Neural crest cell (in vitro differentiated cells): Measurements from ENCODE around the gene LRRC8B. TPM values are rescaled to one million over a fixed set of nuclear protein-coding genes. Genes with fewer than 3 reads are reported as not detected.

Source experiments
- DNase-seq: peaks from one replicate; pipeline ENCODE4 v3.0.0; 2021; ENCODE audit warnings: low read depth, mixed read lengths, low spot score
- H3K27ac Mint-ChIP-seq: one replicate; pipeline ENCODE4 v1.8.0; 2021; ENCODE audit warnings: mild to moderate bottlenecking, mixed read lengths; ENCODE audit not compliant: unreplicated experiment
- H3K27me3 Mint-ChIP-seq: 2 replicates; pipeline ENCODE4 v1.8.0; 2021; ENCODE audit warnings: low read depth, mild to moderate bottlenecking, mixed read lengths
- H3K36me3 Mint-ChIP-seq: 2 replicates; pipeline ENCODE4 v1.8.0; 2021; ENCODE audit warnings: low read depth, mild to moderate bottlenecking, mixed read lengths
- H3K4me1 Mint-ChIP-seq: 2 replicates; pipeline ENCODE4 v1.8.0; 2021; ENCODE audit warnings: mixed read lengths
- H3K4me3 Mint-ChIP-seq: one replicate; pipeline ENCODE4 v1.8.0; 2021; ENCODE audit warnings: mild to moderate bottlenecking, mixed read lengths
- H3K9me3 Mint-ChIP-seq: 2 replicates; pipeline ENCODE4 v1.8.0; 2021; ENCODE audit warnings: mixed read lengths
- CTCF ChIP-seq: fragments of 200-600 bp; sonication (generic); conservative IDR thresholded peaks from 2 replicates; pipeline ENCODE4 v1.5.0; 2021; ENCODE audit warnings: antibody characterized with exemption, mild to moderate bottlenecking
- total RNA-seq: library from RNA; stranded (reverse); gene quantifications from 2 replicates; pipeline ENCODE4 v1.2.1, GENCODE V29; 2021

Gene LRRC8B
- total RNA-seq, 1 donor from 2014 or later = 21.7 TPM

DNA sequence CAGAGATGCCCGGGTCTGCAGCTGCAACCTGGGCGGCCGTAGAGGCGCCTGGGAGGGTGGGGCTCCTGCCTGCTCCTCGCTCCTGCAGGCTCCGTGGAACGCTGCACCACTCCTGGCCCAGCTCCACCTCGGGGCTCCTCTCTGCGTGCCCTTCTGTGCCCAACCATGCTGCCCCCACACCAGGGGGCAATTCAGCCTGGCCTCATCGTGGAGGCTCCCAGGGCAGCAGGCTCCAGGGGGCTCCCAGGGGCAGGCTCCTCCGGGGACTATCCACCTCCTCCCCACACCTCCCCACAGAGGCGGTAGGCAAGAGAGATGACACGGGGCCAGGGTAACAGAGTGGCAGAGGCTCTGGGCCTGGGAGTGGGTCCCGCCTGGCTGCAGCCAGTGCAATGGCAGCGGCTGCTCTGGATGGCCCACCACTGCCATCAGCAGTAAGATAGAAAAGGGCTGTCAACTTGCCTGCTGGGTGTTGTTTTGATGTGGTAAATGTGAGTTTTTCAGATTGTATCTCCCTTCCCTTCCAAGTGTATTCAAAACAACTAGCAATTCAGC is 85.9 kb downstream of the LRRC8B start:
- Mint-ChIP-seq H3K4me3 (no peak overlapping the region), H3K36me3 (no peaks in the 10 kb centered on the region)

DNA sequence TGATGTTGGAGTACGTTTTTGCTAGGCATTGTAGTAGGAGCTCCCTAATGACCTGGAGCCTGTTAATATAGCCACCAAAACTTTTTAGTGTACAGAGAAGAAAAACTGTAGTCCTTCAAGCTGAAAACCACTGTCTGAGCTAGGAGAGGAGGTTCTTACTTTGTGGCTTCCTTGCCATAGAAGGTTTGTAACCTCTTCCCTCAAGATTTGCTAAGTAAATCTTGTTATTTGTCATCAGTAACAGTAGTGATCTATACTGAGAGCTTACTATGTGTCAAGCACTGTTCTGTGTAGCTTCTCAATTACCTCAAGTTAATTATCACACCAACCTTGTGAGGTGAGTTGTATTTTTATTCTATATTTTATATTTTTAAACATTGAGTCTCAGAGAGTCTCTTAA is 87.1 kb downstream of the LRRC8B start:
- Mint-ChIP-seq H3K36me3 (no peaks in the 10 kb centered on the region), H3K27ac (no peak overlapping the region)

More for the DNA sequence above, 85.9 kb downstream of the LRRC8B start:
- no peak overlapping the region for H3K27ac Mint-ChIP-seq
- no peaks in the 10 kb centered on the region for H3K27me3 Mint-ChIP-seq
- DNase-seq = no peak
- peaks cover 23% of the 10 kb centered on the region for H3K4me1 Mint-ChIP-seq
- no peaks in the 10 kb centered on the region for H3K9me3 Mint-ChIP-seq
- TF ChIP-seq CTCF = no peak

GRCh38 chr1:89613928-89614327 is 89.3 kb downstream of the LRRC8B start:
- no peak overlapping the region for H3K4me3 Mint-ChIP-seq
- peaks cover 9% of the 10 kb centered on the region for H3K36me3 Mint-ChIP-seq
- no peaks in the 10 kb centered on the region for H3K27me3 Mint-ChIP-seq
- no peak overlapping the region for H3K27ac Mint-ChIP-seq
- DNase-seq = no peak
- peaks cover 1% of the 10 kb centered on the region for H3K4me1 Mint-ChIP-seq
- H3K9me3 Mint-ChIP-seq = peaks cover 11% of the 10 kb centered on the region
- no peak for TF ChIP-seq CTCF

More for the DNA sequence above, 87.1 kb downstream of the LRRC8B start:
- TF ChIP-seq CTCF = no peak
- no peaks in the 10 kb centered on the region for H3K27me3 Mint-ChIP-seq
- peaks cover 16% of the 10 kb centered on the region for H3K4me1 Mint-ChIP-seq
- peaks cover under 1% of the 10 kb centered on the region for H3K9me3 Mint-ChIP-seq
- H3K4me3 Mint-ChIP-seq = no peak overlapping the region
- DNase-seq = no peak

- Mint-ChIP-seq H3K4me3 (no peak overlapping the region), H3K9me3 (peaks cover 11% of the 10 kb centered on the region), H3K27ac (no peak overlapping the region), H3K4me1 (no peaks in the 10 kb centered on the region), H3K27me3 (no peaks in the 10 kb centered on the region), H3K36me3 (peaks cover 10% of the 10 kb centered on the region)
- TF ChIP-seq CTCF = peak; percentile 45
- DNase-seq = no peak
Observed at GRCh38 chr1:89615676-89616598, 91.3 kb downstream of the LRRC8B start.

DNA sequence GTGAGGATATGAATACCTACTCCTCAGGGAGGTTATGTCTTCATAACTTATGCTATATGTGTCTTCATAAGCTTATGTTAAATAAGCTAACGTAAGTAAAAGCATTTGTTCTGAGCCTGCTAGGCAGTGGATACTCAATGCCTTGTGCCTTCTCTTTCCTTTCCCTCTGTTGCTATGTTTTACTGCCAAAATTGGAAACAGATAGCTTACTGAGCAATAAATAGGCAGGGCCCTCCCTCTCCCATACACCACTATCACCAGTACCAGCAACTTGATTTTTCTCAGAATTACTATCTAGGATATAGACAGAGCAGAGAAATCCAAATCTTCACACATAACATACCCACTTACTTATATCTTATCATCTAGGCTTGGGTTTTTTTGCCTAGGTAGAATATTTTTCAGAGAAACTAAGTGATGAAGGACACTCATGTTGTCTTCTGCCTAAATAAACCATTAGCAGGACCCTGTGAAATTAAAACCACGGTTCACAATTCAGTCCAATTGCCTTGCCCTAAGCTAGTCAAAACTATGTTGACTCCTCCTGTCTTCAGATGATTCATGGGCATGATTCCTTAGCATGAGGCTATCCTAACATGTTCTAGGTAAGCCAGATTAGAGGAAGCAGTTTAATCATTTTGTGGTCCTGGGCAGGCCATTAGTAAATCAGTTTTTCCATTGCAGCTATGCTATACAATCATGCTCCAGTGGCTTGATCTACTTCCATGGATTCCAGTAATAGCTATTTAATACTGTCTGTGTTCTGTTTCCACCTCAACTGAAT is 92.4 kb downstream of the LRRC8B start:
- Mint-ChIP-seq H3K4me3 (no peak overlapping the region), H3K27ac (no peak overlapping the region), H3K27me3 (no peaks in the 10 kb centered on the region), H3K9me3 (peaks cover 11% of the 10 kb centered on the region), H3K4me1 (no peaks in the 10 kb centered on the region), H3K36me3 (peaks cover 10% of the 10 kb centered on the region)
- TF ChIP-seq CTCF = no peak
- no peak for DNase-seq
